Mucosa of stomach (tissue), 1 donor: ENCODE measurements around the gene SORCS2.

Experiments
- H3K27me3 ChIP-seq: one replicate; pipeline ENCODE4 v1.7.0; 2013; ENCODE audit warnings: mild to moderate bottlenecking, low read length; ENCODE audit not compliant: control insufficient read depth, insufficient read depth
- H3K36me3 ChIP-seq: one replicate; pipeline ENCODE4 v1.7.0; 2013; ENCODE audit warnings: low read length; ENCODE audit not compliant: control insufficient read depth, insufficient read depth
- H3K4me1 ChIP-seq: one replicate; pipeline ENCODE4 v1.7.0; 2013; ENCODE audit warnings: mild to moderate bottlenecking, low read length; ENCODE audit not compliant: control insufficient read depth, insufficient read depth
- H3K4me3 ChIP-seq: one replicate; pipeline ENCODE4 v1.7.0; 2013; ENCODE audit warnings: low read length
- H3K9ac ChIP-seq: one replicate; pipeline ENCODE4 v1.7.0; 2013; ENCODE audit warnings: mild to moderate bottlenecking, low read length, moderate library complexity
- H3K9me3 ChIP-seq: one replicate; pipeline ENCODE4 v1.7.0; 2013; ENCODE audit warnings: mild to moderate bottlenecking, low read length, moderate library complexity; ENCODE audit not compliant: control insufficient read depth
- donor health status: Pancreatic carcinoma.

Gene SORCS2

GRCh38 chr4:7379719-7380118 lies 187.4 kb downstream of the SORCS2 start:
- peaks cover 9% of the 10 kb centered on the region for H3K27me3 ChIP-seq
- no peak overlapping the region for H3K9ac ChIP-seq
- no peaks in the 10 kb centered on the region for H3K36me3 ChIP-seq
- H3K4me3 ChIP-seq = no peak overlapping the region
- H3K9me3 ChIP-seq = no peaks in the 10 kb centered on the region
- H3K4me1 ChIP-seq = no peaks in the 10 kb centered on the region

- Histone ChIP-seq H3K9ac (no peak overlapping the region), H3K4me1 (no peaks in the 10 kb centered on the region), H3K36me3 (no peaks in the 10 kb centered on the region), H3K4me3 (no peak overlapping the region), H3K9me3 (no peaks in the 10 kb centered on the region), H3K27me3 (peaks cover 9% of the 10 kb centered on the region)
These were observed 189.0 kb downstream of the SORCS2 start for GRCh38 chr4:7381221-7381889.

- H3K36me3 ChIP-seq = no peaks in the 10 kb centered on the region
- no peak overlapping the region for H3K9ac ChIP-seq
- no peak overlapping the region for H3K4me3 ChIP-seq
- H3K4me1 ChIP-seq = no peaks in the 10 kb centered on the region
- H3K27me3 ChIP-seq = peaks cover 9% of the 10 kb centered on the region
- H3K9me3 ChIP-seq = no peaks in the 10 kb centered on the region
These were observed 189.7 kb downstream of the SORCS2 start for GRCh38 chr4:7381890-7382633.

- Histone ChIP-seq H3K9ac (no peak overlapping the region), H3K4me1 (no peaks in the 10 kb centered on the region), H3K4me3 (no peak overlapping the region), H3K27me3 (peaks cover 9% of the 10 kb centered on the region), H3K36me3 (no peaks in the 10 kb centered on the region), H3K9me3 (no peaks in the 10 kb centered on the region)
These were observed 190.3 kb downstream of the SORCS2 start for GRCh38 chr4:7382634-7383014.

- peaks cover 9% of the 10 kb centered on the region for H3K27me3 ChIP-seq
- H3K9ac ChIP-seq = no peak overlapping the region
- H3K36me3 ChIP-seq = no peaks in the 10 kb centered on the region
- H3K9me3 ChIP-seq = no peaks in the 10 kb centered on the region
- H3K4me1 ChIP-seq = no peaks in the 10 kb centered on the region
- H3K4me3 ChIP-seq = no peak overlapping the region
These were observed 190.9 kb downstream of the SORCS2 start for GRCh38 chr4:7383266-7383665.

GRCh38 chr4:7384003-7384928 lies 191.9 kb downstream of the SORCS2 start:
- Histone ChIP-seq H3K4me1 (no peaks in the 10 kb centered on the region), H3K36me3 (no peaks in the 10 kb centered on the region), H3K4me3 (no peak overlapping the region)

GRCh38 chr4:7384929-7385890 lies 192.9 kb downstream of the SORCS2 start:
- no peaks in the 10 kb centered on the region for H3K4me1 ChIP-seq
- H3K4me3 ChIP-seq = no peak overlapping the region
- no peaks in the 10 kb centered on the region for H3K36me3 ChIP-seq
- no peak overlapping the region for H3K9ac ChIP-seq
- no peaks in the 10 kb centered on the region for H3K9me3 ChIP-seq
- peaks cover 6% of the 10 kb centered on the region for H3K27me3 ChIP-seq

More at GRCh38 chr4:7384003-7384928, 191.9 kb downstream of the SORCS2 start:
- no peak overlapping the region for H3K9ac ChIP-seq
- no peaks in the 10 kb centered on the region for H3K9me3 ChIP-seq
- H3K27me3 ChIP-seq = peaks cover 9% of the 10 kb centered on the region

GRCh38 chr4:7387925-7388324 lies 195.6 kb downstream of the SORCS2 start:
- Histone ChIP-seq H3K9ac (no peak overlapping the region), H3K4me1 (no peaks in the 10 kb centered on the region), H3K4me3 (no peak overlapping the region), H3K36me3 (no peaks in the 10 kb centered on the region), H3K9me3 (no peaks in the 10 kb centered on the region), H3K27me3 (no peaks in the 10 kb centered on the region)

GRCh38 chr4:7388627-7389026 lies 196.3 kb downstream of the SORCS2 start:
- Histone ChIP-seq H3K9ac (no peak overlapping the region), H3K27me3 (no peaks in the 10 kb centered on the region), H3K36me3 (no peaks in the 10 kb centered on the region), H3K4me3 (no peak overlapping the region), H3K4me1 (no peaks in the 10 kb centered on the region), H3K9me3 (no peaks in the 10 kb centered on the region)

GRCh38 chr4:7389101-7389701 lies 196.9 kb downstream of the SORCS2 start:
- no peaks in the 10 kb centered on the region for H3K36me3 ChIP-seq
- no peak overlapping the region for H3K9ac ChIP-seq
- no peaks in the 10 kb centered on the region for H3K9me3 ChIP-seq
- no peak overlapping the region for H3K4me3 ChIP-seq
- H3K27me3 ChIP-seq = no peaks in the 10 kb centered on the region
- H3K4me1 ChIP-seq = no peaks in the 10 kb centered on the region

GRCh38 chr4:7389719-7390118 lies 197.4 kb downstream of the SORCS2 start:
- H3K27me3 ChIP-seq = no peaks in the 10 kb centered on the region

More at GRCh38 chr4:7389719-7390118, 197.4 kb downstream of the SORCS2 start:
- Histone ChIP-seq H3K9ac (no peak overlapping the region), H3K4me3 (no peak overlapping the region), H3K9me3 (no peaks in the 10 kb centered on the region), H3K4me1 (peaks cover 5% of the 10 kb centered on the region), H3K36me3 (no peaks in the 10 kb centered on the region)
